Natural killer cell treated with Interleukin-12 subunit alpha and Interleukin-12 subunit beta and Interleukin-15 and Interleukin-18, amount 100 ng/mL, for 72 hours (primary cell): ENCODE measurements around the gene DHRS2. TPM values are rescaled to one million over a fixed set of nuclear protein-coding genes. Genes with fewer than 3 reads are reported as not detected.
"Not testable (repeated sequence)": the region's sequence is repeated elsewhere in the genome, so short reads cannot be mapped to it uniquely, and the experiment has no call there.

Experiments
- ATAC-seq, 2 donors: fragments of 150-1000 bp; cut with Tn5 transposase in 1 of 2; sonication (Bioruptor Pico), chemical (Tn5 transposase) in 1 of 2; 2 replicates each; pipeline ENCODE4 v1.10.0; 2021
- DNase-seq: peaks from one replicate; pipeline ENCODE4 v3.0.0; 2022; ENCODE audit warnings: low spot score
- H3K27ac Mint-ChIP-seq, 2 donors: 1 replicate in 1 of 2; 2 replicates in 1 of 2; pipeline ENCODE4 v1.8.0; 2022; ENCODE audit warnings: mixed read lengths in 2 of 2, mild to moderate bottlenecking in 1 of 2, moderate library complexity in 1 of 2
- H3K27me3 Mint-ChIP-seq, 2 donors: 1 replicate in 1 of 2; 2 replicates in 1 of 2; pipeline ENCODE4 v1.8.0; 2022; ENCODE audit warnings: mixed read lengths in 2 of 2
- H3K36me3 Mint-ChIP-seq: one replicate; pipeline ENCODE4 v1.8.0; 2022; ENCODE audit warnings: mixed read lengths
- H3K4me1 Mint-ChIP-seq, 2 donors: 1 replicate in 1 of 2; 2 replicates in 1 of 2; pipeline ENCODE4 v1.8.0; 2022; ENCODE audit warnings: low read depth in 2 of 2, mixed read lengths in 2 of 2, mild to moderate bottlenecking in 1 of 2
- H3K4me3 Mint-ChIP-seq: one replicate; pipeline ENCODE4 v1.8.0; 2022; ENCODE audit warnings: mixed read lengths
- H3K9me3 Mint-ChIP-seq: 2 replicates; pipeline ENCODE4 v1.8.0; 2022; ENCODE audit warnings: mixed read lengths
- total RNA-seq, 2 donors: library from RNA; stranded (reverse); gene quantifications; one replicate each; pipeline ENCODE4 v1.2.3, GENCODE V29; 2022

The DHRS2 gene, protein sequence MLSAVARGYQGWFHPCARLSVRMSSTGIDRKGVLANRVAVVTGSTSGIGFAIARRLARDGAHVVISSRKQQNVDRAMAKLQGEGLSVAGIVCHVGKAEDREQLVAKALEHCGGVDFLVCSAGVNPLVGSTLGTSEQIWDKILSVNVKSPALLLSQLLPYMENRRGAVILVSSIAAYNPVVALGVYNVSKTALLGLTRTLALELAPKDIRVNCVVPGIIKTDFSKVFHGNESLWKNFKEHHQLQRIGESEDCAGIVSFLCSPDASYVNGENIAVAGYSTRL
- 1 to 10 TPM in 1 of 2 donors, under 1 TPM in 1; 0.57 to 1.5 TPM for total RNA-seq

DNA sequence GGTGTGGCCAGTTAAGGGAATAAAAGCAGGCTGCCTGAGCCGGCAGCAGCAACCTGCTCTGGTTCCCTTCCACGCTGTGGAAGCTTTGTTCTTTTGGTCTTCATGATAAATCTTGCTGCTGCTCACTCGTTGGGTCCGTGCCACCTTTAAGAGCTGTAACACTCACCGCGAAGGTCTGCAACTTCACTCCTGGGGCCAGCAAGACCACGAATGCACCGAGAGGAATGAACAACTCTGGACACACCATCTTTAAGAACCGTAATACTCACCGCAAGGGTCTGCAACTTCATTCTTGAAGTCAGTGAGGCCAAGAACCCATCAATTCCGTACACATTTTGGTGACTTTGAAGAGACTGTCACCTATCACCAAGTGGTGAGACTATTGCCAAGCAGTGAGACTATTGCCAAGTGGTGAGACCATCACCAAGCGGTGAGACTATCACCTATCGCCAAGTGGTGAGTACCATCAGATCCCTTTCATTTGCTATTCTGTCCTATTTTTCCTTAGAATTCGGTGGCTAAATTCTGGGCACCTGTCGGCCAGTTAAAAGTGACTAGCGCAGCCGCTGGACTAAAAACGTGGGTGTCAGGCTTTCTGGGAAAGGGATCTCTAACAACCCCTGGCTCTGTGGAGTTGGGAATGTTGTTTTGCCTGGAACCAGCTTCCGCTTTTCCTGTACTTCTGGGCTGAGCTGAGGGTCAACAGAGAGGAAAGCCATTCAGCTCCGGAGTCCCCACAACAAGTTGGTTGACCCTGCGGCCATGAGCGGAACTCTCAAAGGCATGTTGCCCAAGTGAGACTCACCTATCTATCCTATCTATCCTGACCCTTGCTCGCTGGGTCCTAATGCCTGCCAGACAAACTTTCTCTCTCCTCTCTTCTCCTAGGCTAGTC is at the start of gene DHRS2:
DHRS2 (plus strand) TSS at position 48 of the 895 bp plus-strand sequence. CDS start 2,501 bp downstream, outside the sequence.
- ATAC-seq (no peak), DNase-seq (no peak)
- no peak within 1 kb of the TSS for H3K27ac Mint-ChIP-seq
- no peak within 1 kb of the TSS for H3K4me3 Mint-ChIP-seq
- H3K27me3 Mint-ChIP-seq = peaks cover 0 to 5% of the 10 kb centered on the region in 2 donors
- H3K36me3 Mint-ChIP-seq = no peaks in the 10 kb centered on the region
- peaks cover 6 to 7% of the 10 kb centered on the region in 2 donors for H3K4me1 Mint-ChIP-seq
- no peaks in the 10 kb centered on the region for H3K9me3 Mint-ChIP-seq

DNA sequence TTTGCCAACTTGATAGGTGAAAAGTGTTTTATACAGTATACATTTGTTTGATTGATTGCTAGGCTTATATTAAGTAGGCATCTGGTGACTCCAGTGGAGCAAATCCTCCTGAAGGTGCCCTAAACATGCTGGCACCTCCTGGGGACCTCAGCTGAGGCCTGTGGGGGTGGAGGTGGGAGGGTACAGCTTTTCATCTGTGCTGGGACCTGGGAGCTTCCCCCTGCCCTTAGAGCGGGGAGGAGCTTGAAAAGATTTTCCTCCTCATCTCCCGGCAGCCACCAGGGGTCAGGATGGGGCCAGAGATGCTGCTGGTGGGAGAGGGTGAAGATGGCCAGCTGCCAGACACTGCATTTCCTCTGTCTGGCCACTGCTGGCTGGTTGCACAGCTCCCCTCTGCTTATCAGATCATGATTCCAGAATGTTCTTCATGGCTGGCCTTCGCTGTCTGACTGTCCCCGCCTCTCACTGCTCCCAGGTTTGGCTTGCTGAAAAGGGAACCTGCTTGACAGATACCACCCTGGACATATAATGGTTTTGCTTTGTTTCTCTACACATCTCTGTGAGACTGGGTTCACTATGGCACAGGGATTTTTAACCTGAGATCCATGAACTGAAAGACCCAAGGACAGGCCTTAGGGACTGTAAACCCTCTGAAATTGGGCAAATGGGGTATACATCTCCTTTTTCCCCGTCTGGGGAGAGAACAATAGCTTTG is 47.1 kb upstream of the DHRS2 start:
- Mint-ChIP-seq H3K9me3 (no peaks in the 10 kb centered on the region), H3K27ac (no peak overlapping the region), H3K27me3 (peaks cover 7 to 17% of the 10 kb centered on the region in 2 donors), H3K4me1 (peaks cover 3 to 7% of the 10 kb centered on the region in 2 donors), H3K36me3 (no peaks in the 10 kb centered on the region), H3K4me3 (no peak overlapping the region)
- peak; percentile 91 to 98 for ATAC-seq
- no peak for DNase-seq

DNA sequence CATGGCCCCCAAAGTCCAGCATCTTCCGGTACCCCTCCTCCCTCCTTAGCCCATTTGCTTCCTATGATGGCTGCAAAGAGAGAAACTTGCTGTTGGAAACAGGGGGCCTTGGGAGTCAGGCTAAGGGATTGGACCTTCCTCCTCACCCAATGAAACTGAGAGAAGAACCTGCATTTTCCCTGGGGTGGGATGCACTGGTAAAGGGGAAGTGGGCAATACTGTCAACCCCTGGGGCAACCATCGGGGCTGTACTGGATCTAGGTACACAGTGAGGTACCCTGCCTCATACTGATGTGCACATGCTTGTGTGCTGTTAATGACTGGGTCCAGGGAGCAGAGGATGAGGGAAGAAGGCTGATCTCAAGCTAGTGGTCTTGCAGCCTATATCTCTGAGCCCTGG is 46.6 kb upstream of the DHRS2 start:
- Mint-ChIP-seq H3K27me3 (peaks cover 8 to 17% of the 10 kb centered on the region in 2 donors), H3K36me3 (no peaks in the 10 kb centered on the region)

DNA sequence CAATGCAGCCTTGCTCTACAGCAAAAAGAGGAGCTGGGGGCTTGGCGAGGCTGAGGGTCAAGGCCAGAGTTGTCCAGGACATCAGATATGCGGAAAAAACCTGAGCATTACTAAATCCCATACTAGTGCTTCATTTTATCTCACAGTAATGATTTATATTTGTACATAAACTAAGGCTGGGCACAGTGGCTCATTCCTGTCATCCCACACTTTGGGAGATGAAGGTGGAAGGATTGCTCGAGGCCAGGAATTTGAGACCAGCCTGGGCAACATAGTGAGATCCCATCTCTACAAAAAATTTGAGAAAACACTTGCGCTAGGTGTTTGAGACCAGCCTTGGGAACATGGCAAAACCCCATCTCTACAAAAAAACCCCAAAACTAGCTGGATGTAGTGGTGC is 46.0 kb upstream of the DHRS2 start:
- no peak for DNase-seq
- Mint-ChIP-seq H3K4me3 (no peak overlapping the region), H3K36me3 (no peaks in the 10 kb centered on the region), H3K27ac (no peak overlapping the region), H3K27me3 (peaks cover 13 to 17% of the 10 kb centered on the region in 2 donors), H3K9me3 (no peaks in the 10 kb centered on the region), H3K4me1 (peaks cover 3 to 7% of the 10 kb centered on the region in 2 donors)
- no peak for ATAC-seq

More for the DNA sequence above, 46.6 kb upstream of the DHRS2 start:
- Mint-ChIP-seq H3K4me3 (no peak overlapping the region), H3K27ac (no peak overlapping the region), H3K4me1 (peaks cover 3 to 7% of the 10 kb centered on the region in 2 donors), H3K9me3 (no peaks in the 10 kb centered on the region)
- DNase-seq = no peak
- ATAC-seq = no peak

DNA sequence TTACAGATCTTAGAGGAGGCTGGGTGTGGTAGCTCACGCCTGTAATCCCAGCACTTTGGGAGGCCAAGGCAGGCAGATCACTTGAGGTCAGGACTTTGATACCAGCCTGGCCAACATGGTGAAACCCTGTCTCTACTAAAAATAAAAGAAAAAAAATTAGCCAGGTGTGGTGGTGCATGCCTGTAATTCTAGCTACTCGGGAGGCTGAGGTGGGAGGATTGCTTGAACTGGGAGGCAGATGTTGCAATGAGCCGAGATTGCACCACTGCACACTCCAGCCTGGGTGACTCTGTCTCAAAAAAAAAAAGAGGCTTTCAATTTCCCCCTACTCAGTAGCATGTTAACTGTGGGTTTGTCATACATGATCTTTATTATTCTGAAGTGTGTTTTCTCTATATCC is 42.0 kb upstream of the DHRS2 start:
- H3K27ac Mint-ChIP-seq, H3K9me3 Mint-ChIP-seq, ATAC-seq, H3K4me3 Mint-ChIP-seq, H3K36me3 Mint-ChIP-seq, H3K4me1 Mint-ChIP-seq, DNase-seq: not testable (repeated sequence)
- H3K27me3 Mint-ChIP-seq = peaks cover 0 to 14% of the 10 kb centered on the region in 2 donors

DNA sequence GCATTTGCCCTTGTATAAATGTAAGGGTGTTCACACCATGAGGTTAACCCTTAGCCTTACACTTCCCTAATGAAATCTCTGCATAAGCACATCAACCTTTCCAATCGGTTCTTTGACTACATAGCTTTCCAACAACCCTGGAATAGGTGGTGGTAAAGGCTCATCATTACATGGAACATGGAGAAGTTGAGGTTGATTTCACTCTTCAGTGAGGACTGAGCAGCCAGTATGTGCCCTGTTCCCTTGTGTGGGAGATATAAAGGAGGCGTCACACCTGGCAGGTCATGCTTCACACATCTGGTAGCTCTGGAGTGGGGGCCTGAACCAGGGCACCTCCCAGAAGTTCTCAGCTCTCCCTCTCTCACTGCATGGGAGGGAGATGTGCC is 35.8 kb upstream of the DHRS2 start:
- peaks cover 2 to 8% of the 10 kb centered on the region in 2 donors for H3K27me3 Mint-ChIP-seq
- H3K9me3 Mint-ChIP-seq = no peaks in the 10 kb centered on the region
- no peaks in the 10 kb centered on the region for H3K36me3 Mint-ChIP-seq
- ATAC-seq = no peak
- no peak overlapping the region for H3K4me3 Mint-ChIP-seq
- no peaks in the 10 kb centered on the region for H3K4me1 Mint-ChIP-seq
- no peak for DNase-seq
- no peak overlapping the region for H3K27ac Mint-ChIP-seq

DNA sequence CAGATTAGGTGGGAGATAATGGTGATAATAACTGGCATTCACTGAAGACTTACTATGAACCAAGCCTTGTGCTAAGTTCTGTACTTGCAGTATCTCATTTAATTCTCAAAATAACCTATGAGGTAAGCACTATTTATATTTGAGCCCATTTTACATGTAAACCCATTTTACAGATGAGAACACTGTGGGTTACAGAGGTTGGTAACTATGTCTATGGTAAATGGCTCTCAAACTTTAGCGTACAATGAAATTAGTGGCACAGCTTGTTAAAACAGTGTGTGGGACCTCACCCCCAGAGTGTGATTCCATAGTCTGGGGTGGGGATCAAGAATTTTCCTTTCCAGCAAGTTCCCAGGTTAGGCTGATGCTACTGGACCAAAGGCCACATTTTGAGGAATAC is 35.4 kb upstream of the DHRS2 start:
- H3K27me3 Mint-ChIP-seq = peaks cover 2 to 8% of the 10 kb centered on the region in 2 donors
- peaks cover 4 to 5% of the 10 kb centered on the region in 2 donors for H3K4me1 Mint-ChIP-seq
- no peak overlapping the region for H3K4me3 Mint-ChIP-seq
- ATAC-seq (no peak), DNase-seq (no peak)
- no peaks in the 10 kb centered on the region for H3K36me3 Mint-ChIP-seq
- no peaks in the 10 kb centered on the region for H3K9me3 Mint-ChIP-seq
- H3K27ac Mint-ChIP-seq = no peak overlapping the region

DNA sequence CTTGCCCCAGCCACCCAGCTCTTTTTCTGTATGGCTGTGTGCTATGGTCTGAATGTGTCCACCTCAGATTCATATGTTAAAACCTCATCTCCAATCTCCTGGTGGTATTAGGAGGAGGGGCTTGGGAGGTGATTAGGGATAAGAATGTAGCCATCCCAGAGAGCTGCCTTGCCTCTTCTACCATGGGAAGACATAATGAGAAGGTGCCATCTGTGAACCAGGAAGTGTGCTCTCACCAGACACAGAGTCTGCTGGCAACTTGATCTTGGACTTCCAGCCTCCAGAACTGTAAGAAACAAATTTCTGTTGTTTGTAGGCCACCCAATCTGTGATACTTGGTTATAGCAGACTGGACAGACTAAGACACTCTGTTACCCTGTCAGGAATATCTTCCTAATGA is 34.7 kb upstream of the DHRS2 start:
- H3K4me3 Mint-ChIP-seq = no peak overlapping the region
- ATAC-seq (no peak), DNase-seq (no peak)
- peaks cover 8 to 11% of the 10 kb centered on the region in 2 donors for H3K4me1 Mint-ChIP-seq
- no peak overlapping the region for H3K27ac Mint-ChIP-seq
- no peaks in the 10 kb centered on the region for H3K9me3 Mint-ChIP-seq
- H3K27me3 Mint-ChIP-seq = peaks cover 2 to 8% of the 10 kb centered on the region in 2 donors
- H3K36me3 Mint-ChIP-seq = no peaks in the 10 kb centered on the region

DNA sequence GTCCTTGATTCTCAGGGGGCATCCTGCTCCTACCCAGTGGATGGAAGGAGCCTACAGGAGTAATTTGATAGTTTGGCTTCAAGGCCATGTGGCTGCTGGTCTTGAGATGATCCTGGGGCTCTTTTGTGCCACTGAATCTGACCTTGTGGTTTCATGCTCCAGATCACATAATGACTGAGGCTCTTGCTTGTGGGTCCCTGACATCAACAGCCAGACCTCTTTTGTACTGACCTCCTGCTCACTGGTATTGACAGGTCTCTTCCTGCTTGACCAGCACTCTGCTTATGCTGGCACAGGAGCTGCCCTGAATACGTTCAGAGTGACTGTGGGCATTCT is 34.4 kb upstream of the DHRS2 start:
- Mint-ChIP-seq H3K36me3 (no peaks in the 10 kb centered on the region), H3K27ac (no peak overlapping the region), H3K27me3 (peaks cover 2 to 5% of the 10 kb centered on the region in 2 donors), H3K4me3 (no peak overlapping the region), H3K9me3 (no peaks in the 10 kb centered on the region), H3K4me1 (peaks cover 12 to 15% of the 10 kb centered on the region in 2 donors)
- DNase-seq (no peak), ATAC-seq (no peak)

DNA sequence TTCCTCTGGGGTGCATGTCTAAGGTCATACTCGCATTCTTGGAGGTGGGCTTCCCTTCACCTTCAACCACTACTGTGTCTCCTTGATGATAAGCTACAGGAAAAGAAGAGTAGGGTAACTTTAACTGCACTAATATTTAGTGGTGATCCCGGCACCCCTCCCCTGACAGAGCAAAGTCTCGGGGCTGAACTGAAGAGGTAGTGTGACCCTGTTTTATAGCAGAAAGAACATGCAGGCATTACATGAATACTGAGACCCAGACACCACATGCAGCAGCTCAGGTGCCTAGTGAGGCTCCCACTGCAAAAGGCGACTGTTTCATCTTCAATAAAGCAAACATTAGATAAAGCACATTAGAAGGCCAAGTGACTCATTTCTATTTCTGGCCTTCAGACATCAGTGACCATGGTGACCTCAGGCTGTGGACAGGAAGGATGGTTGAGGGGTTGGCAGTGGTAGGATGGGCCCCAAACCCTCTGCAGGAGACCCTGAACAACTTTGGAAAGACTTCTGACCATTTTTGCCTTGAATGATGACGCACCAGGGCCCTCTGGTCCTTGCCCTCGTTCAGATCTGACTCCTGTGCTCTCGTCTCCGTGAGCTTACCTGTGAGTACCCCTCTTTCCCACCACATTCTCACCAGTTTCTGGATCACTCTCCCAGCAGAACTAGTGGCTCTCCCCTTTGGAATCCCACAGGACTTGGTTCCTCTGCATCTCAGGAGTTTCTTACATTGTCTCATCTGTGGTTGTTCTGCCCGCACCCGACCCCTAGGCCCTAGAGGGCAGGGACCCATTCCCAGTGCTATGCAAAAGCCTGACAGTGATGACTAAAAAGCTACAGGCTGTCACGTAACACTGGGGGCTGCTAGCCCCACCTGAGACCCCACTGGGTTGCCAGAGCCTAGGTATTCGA is 33.7 kb upstream of the DHRS2 start:
- DNase-seq = no peak
- Mint-ChIP-seq H3K4me1 (peaks cover 14 to 15% of the 10 kb centered on the region in 2 donors), H3K27ac (no peak overlapping the region), H3K27me3 (peaks cover 0 to 2% of the 10 kb centered on the region in 2 donors), H3K36me3 (no peaks in the 10 kb centered on the region), H3K4me3 (no peak overlapping the region), H3K9me3 (no peaks in the 10 kb centered on the region)
- ATAC-seq = no peak

DNA sequence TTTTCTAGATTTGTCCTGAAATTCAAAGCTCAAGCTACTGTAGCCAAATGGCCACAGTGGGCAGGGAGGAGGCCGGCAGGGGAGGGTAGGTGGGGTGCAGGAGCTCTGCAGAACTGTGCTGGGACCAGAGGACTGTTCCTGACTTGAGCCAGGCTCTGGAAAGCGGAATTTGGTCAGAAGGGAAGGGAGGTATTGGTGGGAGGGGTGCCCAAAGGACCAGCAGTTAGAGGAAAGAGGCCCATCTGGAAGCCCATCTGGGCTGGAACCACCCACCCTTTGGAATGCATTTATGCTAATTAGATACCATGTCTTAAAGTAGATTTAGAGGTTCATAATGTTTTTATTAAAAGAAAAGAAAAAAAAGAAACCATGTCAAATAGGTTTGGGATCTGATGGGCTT is 33.1 kb upstream of the DHRS2 start:
- H3K36me3 Mint-ChIP-seq = no peaks in the 10 kb centered on the region
- ATAC-seq = no peak
- no peaks in the 10 kb centered on the region for H3K9me3 Mint-ChIP-seq
- H3K27me3 Mint-ChIP-seq = peaks cover 0 to 2% of the 10 kb centered on the region in 2 donors
- no peak overlapping the region for H3K4me3 Mint-ChIP-seq
- H3K27ac Mint-ChIP-seq = no peak overlapping the region
- DNase-seq = no peak
- peaks cover 15% of the 10 kb centered on the region in 2 donors for H3K4me1 Mint-ChIP-seq

DNA sequence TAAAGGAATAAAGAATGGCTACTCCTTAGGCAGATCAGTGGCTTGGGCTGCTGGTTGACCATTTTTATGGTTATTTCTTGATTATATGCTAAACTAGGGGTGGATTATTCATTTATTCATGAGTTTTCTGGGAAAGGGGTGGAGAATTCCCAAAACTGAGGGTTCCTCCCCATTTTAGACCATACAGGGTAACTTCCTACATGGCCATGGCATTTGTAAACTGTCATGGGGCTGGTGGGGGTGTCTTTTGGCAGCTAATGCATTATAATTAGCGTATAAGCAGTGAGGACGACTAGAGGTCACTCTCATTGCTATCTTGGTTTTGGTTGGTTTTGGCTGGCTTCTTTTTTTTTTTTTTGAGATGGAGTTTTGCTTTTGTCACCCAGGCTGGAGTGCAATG is 32.0 kb upstream of the DHRS2 start:
- Mint-ChIP-seq H3K9me3 (peaks cover 4% of the 10 kb centered on the region), H3K36me3 (peaks cover 4% of the 10 kb centered on the region), H3K27me3 (peaks cover 0 to 2% of the 10 kb centered on the region in 2 donors), H3K27ac (no peak overlapping the region), H3K4me3 (no peak overlapping the region), H3K4me1 (peaks cover 20 to 21% of the 10 kb centered on the region in 2 donors)
- ATAC-seq = no peak
- DNase-seq = no peak

DNA sequence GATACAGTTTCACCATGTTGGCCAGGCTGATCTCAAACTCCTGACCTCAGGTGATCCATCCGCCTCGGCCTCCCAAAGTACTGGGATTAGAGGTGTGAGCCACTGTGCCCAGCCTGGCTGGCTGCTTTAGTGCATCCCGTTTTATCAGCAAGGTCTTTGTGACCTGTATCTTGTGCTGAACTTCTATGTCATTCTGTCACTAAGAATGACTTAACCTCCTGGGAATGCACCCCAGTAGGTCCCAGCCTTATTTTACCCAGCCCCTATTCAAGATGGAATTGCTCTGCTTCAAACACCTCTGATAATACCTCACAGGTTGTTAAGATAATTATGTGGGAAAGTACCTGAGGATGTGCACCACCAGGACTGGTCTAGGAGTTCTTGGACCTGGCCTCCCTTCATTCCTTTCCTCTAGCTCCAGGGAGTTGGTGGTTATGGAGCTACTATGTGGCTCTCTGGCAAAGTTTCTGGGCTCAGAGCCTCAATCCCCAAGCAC is 31.4 kb upstream of the DHRS2 start:
- DNase-seq (no peak), ATAC-seq (no peak)
- Mint-ChIP-seq H3K9me3 (peaks cover 4% of the 10 kb centered on the region), H3K4me1 (peaks cover 22 to 24% of the 10 kb centered on the region in 2 donors), H3K4me3 (no peak overlapping the region), H3K36me3 (peaks cover 5% of the 10 kb centered on the region), H3K27ac (no peak overlapping the region), H3K27me3 (no peaks in the 10 kb centered on the region)
